GM18907 (cell line): ENCODE results near the gene GOLGA8J.
"Not testable (repeated sequence)": the region's sequence is repeated elsewhere in the genome, so short reads cannot be mapped to it uniquely, and the experiment has no call there.

Source experiments
- ATAC-seq: cut with Tn5 transposase; IDR thresholded peaks from one replicate; pipeline ENCODE4 v1.9.1; 2021; ENCODE audit warnings: mild to moderate bottlenecking, moderate library complexity; ENCODE audit not compliant: unreplicated experiment

GOLGA8J gene

DNA sequence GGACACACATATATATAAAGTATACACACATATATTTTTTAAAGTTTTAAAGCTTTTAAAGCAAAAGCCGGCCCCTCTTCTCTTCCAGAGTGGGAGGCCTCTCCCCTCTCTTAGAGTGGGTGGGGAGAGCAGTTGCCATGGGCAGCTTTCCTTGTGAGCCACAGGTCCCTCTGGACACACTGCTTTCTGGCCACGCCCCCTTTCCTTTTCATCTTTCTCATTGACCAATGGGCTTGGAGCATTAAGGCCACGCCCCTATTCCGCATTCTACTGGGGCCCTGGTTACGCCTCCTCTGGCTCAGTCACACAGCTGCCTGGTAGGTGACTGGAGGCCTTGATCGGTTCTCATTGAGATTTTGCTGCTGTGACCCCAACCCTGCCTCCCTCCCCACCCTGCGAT, at the start of gene GOLGA8J:
TSS of gene GOLGA8J (plus strand) at position 301 of the 400 bp plus-strand sequence. CDS start at position 399, 98 bp downstream.
- ATAC-seq: not testable (repeated sequence)

DNA sequence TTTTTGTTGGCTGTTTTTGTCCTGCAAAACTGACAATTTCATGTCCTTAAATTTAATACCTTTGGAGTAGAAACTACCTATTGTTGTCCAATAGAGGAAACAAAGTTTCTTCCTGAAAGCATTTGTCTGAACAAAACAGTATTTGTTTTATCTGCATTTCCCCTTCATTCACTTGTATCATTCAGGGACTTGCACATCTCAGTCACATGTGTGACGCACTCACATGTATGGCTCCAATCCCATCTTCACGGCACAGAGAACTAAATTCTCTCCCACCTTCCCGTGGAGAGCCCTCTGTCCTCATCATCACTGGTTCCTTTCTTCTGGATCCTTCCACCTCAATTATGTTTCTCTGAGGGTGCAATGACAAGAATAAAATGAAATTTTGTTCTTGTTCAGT, 49.5 kb upstream of the GOLGA8J start:
- ATAC-seq: no peak

DNA sequence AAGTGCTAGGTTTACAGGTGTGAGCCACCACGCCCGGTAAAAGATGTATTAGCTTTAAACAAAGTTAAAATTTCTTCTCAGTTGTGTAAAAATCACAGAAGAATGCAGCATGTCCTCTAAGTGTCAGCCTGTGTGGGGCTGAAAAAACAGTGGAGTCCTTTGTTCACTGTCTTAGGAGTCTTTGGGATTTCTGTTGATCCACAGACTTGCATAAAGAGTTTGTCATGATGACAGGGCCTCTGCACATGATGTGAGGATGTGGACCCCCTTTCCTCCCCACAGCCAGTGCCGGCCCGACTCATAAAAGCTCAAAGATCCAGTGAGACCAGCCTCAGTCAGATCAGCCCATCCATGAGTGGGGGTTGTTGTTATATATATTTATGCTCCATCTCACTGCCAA, 49.0 kb upstream of the GOLGA8J start:
- ATAC-seq: no peak

DNA sequence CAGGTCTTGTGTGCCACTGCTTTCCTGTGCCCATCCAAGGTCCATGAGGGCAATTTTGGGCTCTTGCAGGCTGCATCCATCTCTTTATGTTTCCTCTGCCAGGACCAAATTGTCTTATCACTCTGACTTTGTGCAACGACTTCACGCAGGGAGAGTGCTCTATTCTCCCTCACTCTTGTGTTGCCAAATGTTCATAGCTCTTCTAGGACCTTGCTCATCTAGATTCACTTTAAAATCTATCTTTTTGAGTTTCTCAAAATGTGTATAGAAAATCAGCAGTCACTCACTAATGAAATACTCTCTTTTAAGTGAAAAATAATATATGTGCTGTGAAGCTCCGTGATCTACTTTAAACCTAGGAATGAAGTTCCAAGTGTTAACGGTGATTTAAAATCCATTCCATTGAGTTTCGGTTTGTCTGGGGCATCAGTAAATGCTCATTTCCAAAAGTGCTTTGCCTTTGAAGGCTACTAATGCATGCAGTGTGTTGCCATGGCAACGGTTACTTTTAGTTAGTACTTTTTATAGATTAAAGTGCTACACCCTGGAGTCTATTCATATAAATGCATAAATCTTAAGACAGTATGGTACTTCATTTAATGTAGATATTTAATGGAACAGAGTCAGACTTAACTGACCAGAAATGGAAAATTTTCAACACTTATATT, 46.6 kb upstream of the GOLGA8J start:
- no peak for ATAC-seq

DNA sequence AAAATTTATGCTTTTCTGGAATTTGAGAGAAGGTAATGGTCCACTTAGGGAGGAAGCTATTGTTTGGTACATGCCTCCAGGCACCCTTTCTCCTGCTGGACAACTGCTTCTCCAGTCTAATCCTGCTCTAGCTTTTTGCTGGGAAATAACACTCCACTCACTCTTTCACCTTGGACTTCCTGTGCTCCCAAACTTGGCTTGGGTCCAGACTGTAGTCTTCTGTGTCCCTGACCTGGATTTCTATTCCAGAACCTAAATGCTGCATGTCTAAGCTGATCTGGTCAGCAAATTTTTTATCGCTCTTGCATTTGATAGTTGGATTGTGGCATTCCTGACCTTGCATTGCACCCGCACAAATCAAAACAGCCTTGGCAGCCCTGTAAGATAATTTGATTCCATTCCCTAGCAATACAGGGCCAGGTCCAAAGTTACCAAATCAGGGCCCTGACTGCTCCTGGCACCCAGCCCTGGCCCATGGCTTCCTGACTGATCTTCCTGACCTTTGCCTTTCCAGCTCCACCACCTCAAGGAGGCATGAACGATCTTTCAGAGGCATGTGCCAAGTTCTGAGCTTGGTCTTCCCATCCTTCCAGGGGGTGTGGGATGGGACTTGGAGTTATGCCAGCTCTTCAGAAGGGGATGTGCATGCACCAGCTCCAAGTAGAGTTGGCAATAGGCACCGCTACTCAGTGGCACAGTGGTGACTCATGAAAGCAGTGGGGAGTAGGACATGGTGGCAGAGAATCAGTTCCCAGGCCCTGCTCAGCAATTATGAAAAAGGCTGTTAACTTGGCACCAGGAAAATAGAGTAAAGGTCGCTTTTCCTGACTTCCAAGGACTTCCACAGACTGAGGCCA, 43.9 kb upstream of the GOLGA8J start:
- no peak for ATAC-seq

DNA sequence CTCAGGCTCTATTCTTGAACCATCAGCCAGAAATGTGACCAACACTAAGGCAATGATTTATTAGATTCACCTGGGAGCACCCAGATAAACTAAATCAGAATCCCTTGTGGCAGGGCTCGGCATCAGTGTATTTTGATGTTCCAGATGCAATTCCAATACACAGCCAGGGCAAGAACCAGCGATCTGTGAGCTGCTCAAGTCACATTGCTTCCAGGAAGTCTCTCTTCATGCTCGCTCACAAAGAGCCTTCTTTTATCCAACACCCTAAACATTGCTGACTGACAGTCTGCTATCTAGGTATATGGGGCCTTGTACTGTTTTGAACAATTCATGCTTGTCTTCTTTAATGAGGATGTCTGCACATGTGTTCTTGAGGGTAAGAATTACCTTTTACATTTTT, 40.9 kb upstream of the GOLGA8J start:
- no peak for ATAC-seq

- ATAC-seq: no peak
Observed at GRCh38 chr15:30042556-30042955, 40.2 kb upstream of the GOLGA8J start.

GRCh38 chr15:30043211-30043655, 39.5 kb upstream of the GOLGA8J start:
- ATAC-seq: no peak

DNA sequence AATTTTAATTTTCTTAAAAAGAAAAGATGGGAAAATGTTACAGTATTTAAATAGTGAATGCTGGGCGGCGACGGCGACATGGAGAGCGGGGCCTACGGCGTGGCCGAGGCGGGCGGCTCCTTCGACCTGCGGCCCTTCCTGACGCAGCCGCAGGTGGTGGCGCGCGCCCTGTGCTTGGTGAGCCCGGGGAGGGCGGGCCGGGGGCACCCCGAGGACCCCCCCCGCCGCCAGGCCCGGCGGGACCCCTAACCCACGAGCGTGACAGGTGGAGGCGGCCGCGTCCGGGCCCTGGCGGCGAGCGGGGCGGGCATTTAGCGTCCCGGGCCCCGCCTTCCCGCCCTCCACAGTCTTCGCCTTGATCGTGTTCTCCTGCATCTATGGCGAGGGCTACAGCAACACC, 38.4 kb upstream of the GOLGA8J start:
- no peak for ATAC-seq

DNA sequence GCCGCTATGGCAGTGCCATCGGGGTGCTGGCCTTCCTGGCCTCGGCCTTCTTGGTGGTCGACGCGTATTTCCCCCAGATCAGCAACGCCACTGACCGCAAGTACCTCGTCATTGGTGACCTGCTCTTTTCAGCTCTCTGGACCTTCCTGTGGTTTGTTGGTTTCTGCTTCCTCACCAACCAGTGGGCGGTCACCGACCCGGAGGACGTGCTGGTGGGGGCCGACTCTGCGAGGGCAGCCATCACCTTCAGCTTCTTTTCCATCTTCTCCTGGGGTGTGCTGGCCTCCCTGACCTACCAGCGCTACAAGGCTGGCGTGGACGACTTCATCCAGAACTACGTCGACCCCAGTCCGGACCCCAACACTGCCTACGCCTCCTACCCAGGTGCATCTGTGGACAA, 37.9 kb upstream of the GOLGA8J start:
- not testable (repeated sequence) for ATAC-seq

DNA sequence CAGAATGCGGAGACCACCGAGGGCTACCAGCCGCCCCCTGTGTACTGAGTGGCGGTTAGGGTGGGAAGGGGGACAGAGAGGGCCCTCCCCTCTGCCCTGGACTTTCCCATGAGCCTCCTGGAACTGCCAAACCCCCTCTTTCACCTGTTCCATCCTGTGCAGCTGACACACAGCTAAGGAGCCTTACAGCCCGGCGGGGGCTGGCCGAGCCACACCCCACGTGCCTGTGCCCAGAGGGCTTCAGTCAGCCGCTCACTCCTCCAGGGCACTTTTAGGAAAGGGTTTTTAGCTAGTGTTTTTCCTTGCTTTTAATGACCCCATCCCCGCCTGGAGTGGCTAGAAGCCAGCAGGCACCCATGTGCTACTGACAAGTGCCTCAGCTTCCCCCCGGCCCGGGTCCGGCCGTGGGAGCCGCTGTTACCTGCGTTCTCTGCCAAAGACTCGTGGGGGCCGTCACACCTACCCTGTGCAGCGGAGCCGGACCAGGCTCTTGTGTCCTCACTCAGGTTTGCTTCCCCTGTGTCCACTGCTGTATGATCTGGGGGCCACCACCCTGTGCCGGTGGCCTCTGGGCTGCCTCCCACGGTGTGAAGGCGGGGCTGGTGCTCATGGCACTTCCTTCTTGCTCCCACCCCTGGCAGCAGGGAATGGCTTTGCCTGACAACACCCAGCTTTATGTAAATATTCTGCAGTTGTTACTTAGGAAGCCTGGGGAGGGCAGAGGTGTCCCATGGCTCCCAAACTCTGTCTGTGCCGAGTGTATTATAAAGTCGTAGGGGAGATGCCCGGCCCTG, 37.3 kb upstream of the GOLGA8J start:
- not testable (repeated sequence) for ATAC-seq

GRCh38 chr15:30046430-30046829, 36.3 kb upstream of the GOLGA8J start:
- no peak for ATAC-seq

DNA sequence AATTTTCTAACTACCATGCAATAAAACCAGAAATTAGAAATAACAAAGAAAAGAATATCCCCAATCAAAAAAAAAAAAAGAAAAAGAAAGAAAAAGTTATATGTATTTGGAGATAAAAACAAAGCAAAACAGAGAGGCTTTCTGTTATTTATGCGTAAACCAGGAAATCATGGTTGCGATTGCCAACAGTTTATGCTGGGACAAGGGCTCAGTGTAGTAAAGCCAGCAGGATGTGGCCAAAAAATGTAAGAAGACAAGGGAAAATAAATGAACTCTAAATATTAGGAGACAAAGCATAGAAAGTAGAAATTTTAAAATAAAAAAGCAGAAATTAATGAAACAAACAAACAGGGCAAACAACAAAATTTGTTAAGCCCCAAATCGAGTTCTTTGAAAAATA, 27.2 kb upstream of the GOLGA8J start:
- no peak for ATAC-seq

DNA sequence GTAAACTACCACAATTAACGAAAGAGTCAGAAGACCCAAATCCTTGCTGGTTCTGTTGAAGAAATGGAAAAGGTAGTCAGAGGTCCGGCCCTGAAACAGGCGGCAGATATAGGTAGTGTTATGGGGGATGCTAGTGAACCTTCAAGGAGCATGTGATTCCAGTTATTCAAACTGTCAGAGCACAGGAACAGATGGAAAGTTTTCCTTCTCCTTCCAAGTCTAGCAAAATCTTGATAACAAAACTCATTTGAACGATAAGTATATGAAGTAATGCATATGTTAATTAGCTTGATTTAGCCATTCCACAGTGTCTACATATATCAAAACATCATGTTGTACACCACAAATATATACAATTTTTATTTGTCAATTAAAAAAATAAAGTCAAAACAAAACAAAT, 26.6 kb upstream of the GOLGA8J start:
- ATAC-seq: no peak

DNA sequence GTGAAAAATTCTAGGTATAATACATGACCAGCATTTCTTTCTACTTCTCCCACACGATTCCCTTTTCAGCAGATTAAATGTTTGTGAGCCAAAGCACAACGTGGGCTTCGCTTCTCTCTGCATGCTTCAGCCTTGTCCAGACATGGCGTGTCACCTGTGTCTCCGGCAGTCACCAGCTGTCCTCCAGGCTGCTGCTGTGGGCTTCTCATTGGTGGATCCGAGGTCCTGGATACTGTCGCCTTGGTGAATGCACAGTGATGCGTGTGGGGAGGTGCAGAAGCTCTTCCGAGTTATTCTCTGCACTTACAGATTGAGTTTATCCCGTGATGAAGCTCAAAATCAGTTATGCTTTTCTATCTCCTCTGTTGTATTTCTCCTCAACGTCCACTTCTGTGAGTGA, 23.0 kb upstream of the GOLGA8J start:
- ATAC-seq: no peak

- no peak for ATAC-seq
Observed at GRCh38 chr15:30062881-30063280, 19.9 kb upstream of the GOLGA8J start.

DNA sequence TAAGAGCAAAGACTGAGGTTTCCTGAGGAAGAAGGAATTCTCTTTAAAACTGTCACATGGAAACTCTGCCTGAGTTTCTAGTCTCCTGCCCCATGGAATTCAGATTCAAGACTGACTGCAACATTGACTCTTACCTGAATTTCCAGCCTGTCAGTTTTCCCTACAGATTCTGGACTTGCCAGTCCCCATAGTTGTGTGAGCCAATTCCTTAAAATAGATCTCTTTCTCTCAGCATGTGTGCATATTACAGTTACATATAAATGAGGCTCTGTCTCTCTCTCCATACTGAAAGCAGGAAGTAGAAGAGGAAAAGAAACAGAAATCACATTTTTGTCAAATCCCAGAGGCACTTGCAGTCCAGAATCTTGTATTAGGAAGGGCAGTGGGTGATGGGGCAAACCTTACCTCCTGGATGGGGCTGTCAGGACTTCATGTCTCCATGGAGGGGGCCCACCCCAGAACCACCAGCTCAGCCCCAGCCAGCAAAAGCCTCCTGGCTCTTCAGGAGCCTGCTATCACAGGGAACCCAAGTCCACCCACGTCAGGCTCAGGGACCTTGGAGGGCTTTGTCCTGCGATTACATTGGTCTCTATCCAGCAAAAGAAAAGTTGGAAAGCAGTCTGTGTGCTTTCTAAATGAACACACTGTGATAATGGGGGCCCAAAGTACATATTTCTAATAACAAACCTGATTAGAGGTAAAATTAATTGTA, 18.8 kb upstream of the GOLGA8J start:
- no peak for ATAC-seq

- no peak for ATAC-seq
Observed at GRCh38 chr15:30065025-30065801, 17.5 kb upstream of the GOLGA8J start.

DNA sequence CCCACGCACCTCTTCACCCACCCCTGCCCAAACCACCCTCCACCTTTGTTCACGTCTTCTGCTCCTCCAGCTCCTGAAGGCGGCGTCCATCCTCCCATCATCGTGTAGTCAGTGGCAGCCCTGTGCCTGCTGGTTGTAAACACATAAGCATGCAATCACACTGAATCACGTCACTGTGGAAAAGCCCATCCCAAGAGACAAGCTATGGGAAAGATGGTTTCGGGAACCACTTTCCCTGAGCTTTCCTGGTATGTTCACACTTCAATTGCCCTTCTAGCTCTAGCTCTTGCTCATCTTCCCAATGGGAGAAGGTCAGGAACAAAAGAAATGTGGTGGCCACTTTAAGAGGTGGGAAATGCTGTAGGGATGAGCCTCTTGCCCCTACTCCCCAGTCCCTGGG, 14.4 kb upstream of the GOLGA8J start:
- no peak for ATAC-seq

GRCh38 chr15:30072630-30073029, 10.1 kb upstream of the GOLGA8J start:
- no peak for ATAC-seq
